KMS-11 (cell line): ENCODE data around the gene MAGI2.

Experiments
- H2AFZ ChIP-seq: fragments of 200-600 bp; sonication (generic); 2 replicates; pipeline ENCODE4 v1.6.1; 2016; ENCODE audit warnings: antibody characterized with exemption, mixed run types, low read depth
- H3K27ac ChIP-seq: fragments of 200-600 bp; sonication (generic); 2 replicates; pipeline ENCODE4 v1.6.1; 2016; ENCODE audit warnings: mild to moderate bottlenecking, mixed run types
- H3K27me3 ChIP-seq: fragments of 200-600 bp; sonication (generic); 2 replicates; pipeline ENCODE4 v1.6.1; 2017; ENCODE audit warnings: mild to moderate bottlenecking, low read depth, mixed run types, moderate library complexity; ENCODE audit not compliant: insufficient read depth
- H3K36me3 ChIP-seq: fragments of 200-600 bp; sonication (generic); 2 replicates; pipeline ENCODE4 v1.6.1; 2017; ENCODE audit warnings: mild to moderate bottlenecking, mixed run types; ENCODE audit not compliant: insufficient read depth
- H3K4me1 ChIP-seq: fragments of 200-600 bp; sonication (generic); 2 replicates; pipeline ENCODE4 v1.6.1; 2016; ENCODE audit warnings: mild to moderate bottlenecking, low read depth, mixed run types; ENCODE audit not compliant: poor library complexity, severe bottlenecking
- H3K4me2 ChIP-seq: fragments of 200-600 bp; sonication (generic); 2 replicates; pipeline ENCODE4 v1.7.0; 2016; ENCODE audit warnings: mild to moderate bottlenecking, mixed run types
- H3K4me3 ChIP-seq: fragments of 200-600 bp; sonication (generic); IDR thresholded peaks from 2 replicates; pipeline ENCODE4 v1.6.1; 2017; ENCODE audit warnings: low read depth, low read length, mixed read lengths; ENCODE audit not compliant: insufficient read depth
- H3K79me2 ChIP-seq: fragments of 200-600 bp; sonication (generic); 2 replicates; pipeline ENCODE4 v1.6.1; 2016; ENCODE audit warnings: low read depth, mixed run types; ENCODE audit not compliant: insufficient read depth
- H3K9ac ChIP-seq: fragments of 200-600 bp; sonication (generic); 2 replicates; pipeline ENCODE4 v1.6.1; 2016; ENCODE audit warnings: mild to moderate bottlenecking, mixed run types
- H4K20me1 ChIP-seq: fragments of 200-600 bp; sonication (generic); 2 replicates; pipeline ENCODE4 v1.6.1; 2016; ENCODE audit warnings: mild to moderate bottlenecking, mixed run types; ENCODE audit not compliant: insufficient read depth
- TF ChIP-seq, protein P1 (sequence below): fragments of 200-600 bp; sonication (generic); conservative IDR thresholded peaks from 2 replicates; pipeline ENCODE4 v1.6.1; 2017; ENCODE audit warnings: low read depth, mild to moderate bottlenecking, antibody characterized with exemption, low read length, moderate library complexity, mixed read lengths

Gene MAGI2

DNA sequence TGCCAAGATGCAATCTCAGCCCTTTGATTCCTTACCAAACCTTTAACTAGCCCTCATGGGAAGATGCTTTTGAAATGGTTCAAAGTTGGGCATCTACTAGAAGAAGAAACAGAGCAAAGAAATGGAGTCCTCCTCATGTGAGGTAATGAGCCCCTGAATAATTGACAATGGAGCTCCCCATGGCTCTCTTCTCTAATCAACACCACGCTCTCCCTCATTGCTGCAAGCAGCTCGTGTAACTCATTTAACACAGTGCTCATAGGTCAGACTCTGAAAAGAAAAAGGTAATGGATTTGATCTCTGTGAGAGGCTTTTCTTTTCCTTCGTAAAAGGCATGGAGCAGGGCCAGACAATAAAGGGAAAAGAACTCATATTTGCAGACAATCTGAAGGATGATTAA, 1342.1 kb downstream of the MAGI2 start:
- Histone ChIP-seq H4K20me1 (no peaks in the 10 kb centered on the region), H3K27me3 (no peaks in the 10 kb centered on the region), H2AFZ (no peak overlapping the region), H3K9ac (no peak overlapping the region), H3K4me2 (no peak overlapping the region), H3K36me3 (no peaks in the 10 kb centered on the region), H3K27ac (no peak overlapping the region), H3K79me2 (no peaks in the 10 kb centered on the region), H3K4me3 (no peak overlapping the region), H3K4me1 (no peaks in the 10 kb centered on the region)
- TF ChIP-seq, protein P1, sequence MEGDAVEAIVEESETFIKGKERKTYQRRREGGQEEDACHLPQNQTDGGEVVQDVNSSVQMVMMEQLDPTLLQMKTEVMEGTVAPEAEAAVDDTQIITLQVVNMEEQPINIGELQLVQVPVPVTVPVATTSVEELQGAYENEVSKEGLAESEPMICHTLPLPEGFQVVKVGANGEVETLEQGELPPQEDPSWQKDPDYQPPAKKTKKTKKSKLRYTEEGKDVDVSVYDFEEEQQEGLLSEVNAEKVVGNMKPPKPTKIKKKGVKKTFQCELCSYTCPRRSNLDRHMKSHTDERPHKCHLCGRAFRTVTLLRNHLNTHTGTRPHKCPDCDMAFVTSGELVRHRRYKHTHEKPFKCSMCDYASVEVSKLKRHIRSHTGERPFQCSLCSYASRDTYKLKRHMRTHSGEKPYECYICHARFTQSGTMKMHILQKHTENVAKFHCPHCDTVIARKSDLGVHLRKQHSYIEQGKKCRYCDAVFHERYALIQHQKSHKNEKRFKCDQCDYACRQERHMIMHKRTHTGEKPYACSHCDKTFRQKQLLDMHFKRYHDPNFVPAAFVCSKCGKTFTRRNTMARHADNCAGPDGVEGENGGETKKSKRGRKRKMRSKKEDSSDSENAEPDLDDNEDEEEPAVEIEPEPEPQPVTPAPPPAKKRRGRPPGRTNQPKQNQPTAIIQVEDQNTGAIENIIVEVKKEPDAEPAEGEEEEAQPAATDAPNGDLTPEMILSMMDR = no peak

DNA sequence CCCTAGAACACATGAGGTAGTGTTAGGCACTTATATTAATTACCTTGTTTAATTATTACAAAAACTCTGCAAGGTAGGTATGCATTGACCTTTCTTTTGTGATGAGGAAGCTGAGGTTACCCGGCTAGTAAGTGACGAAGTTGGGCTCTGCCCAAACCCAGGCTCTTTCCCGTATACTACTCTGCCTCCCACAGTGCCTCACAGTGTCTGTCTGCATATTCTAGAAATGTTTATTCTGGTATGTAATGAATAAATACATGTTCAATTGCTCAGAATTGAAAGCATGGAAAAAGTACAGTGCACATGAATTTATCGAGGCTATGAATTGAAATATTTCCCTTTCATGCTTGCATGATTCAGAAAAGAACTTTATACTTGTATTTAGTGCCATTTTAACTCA, 1350.0 kb downstream of the MAGI2 start:
- Histone ChIP-seq H3K9ac (no peak overlapping the region), H3K27ac (no peak overlapping the region), H3K36me3 (no peaks in the 10 kb centered on the region), H3K27me3 (no peaks in the 10 kb centered on the region), H3K4me3 (no peak overlapping the region), H2AFZ (no peak overlapping the region), H4K20me1 (no peaks in the 10 kb centered on the region), H3K79me2 (no peaks in the 10 kb centered on the region), H3K4me2 (no peak overlapping the region), H3K4me1 (no peaks in the 10 kb centered on the region)
- TF ChIP-seq, protein P1 = no peak

DNA sequence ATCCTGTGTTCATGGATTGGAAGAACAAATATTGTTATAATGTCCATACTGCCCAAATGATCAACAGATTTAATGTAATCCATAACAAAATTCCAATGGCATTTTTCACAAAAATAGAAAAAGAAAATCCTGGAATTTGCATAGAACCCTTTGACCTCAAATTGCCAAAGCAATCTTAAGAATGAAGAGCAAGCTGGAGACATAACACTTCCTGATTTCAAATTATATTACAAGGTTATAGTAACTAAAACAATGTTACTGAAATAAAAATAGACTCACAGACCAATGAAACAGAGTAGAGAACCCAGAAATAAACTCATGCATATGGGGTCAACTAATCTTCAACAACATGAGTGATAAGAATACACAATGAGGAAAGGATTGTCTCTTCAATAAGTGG, 1352.4 kb downstream of the MAGI2 start:
- Histone ChIP-seq H3K27ac (no peak overlapping the region), H3K36me3 (no peaks in the 10 kb centered on the region), H3K4me2 (no peak overlapping the region), H3K9ac (no peak overlapping the region), H4K20me1 (no peaks in the 10 kb centered on the region), H3K79me2 (no peaks in the 10 kb centered on the region), H2AFZ (no peak overlapping the region), H3K4me1 (no peaks in the 10 kb centered on the region), H3K4me3 (no peak overlapping the region), H3K27me3 (no peaks in the 10 kb centered on the region)
- TF ChIP-seq, protein P1 = no peak

GRCh38 chr7:78099715-78100394, 1353.6 kb downstream of the MAGI2 start:
- Histone ChIP-seq H3K4me1 (no peaks in the 10 kb centered on the region), H3K9ac (no peak overlapping the region), H4K20me1 (no peaks in the 10 kb centered on the region), H3K4me3 (no peak overlapping the region), H3K27me3 (no peaks in the 10 kb centered on the region), H3K79me2 (no peaks in the 10 kb centered on the region), H2AFZ (no peak overlapping the region), H3K4me2 (no peak overlapping the region), H3K36me3 (no peaks in the 10 kb centered on the region), H3K27ac (no peak overlapping the region)
- TF ChIP-seq, protein P1 = no peak
